ENCODE results near the gene TXNIP. TPM values are rescaled to one million over a fixed set of nuclear protein-coding genes. Genes with fewer than 3 reads are reported as not detected.

The TXNIP gene
- polyA plus RNA-seq, 1 of the 3 experiments (the other 2 are of a cell fraction), result 44.6 TPM

DNA sequence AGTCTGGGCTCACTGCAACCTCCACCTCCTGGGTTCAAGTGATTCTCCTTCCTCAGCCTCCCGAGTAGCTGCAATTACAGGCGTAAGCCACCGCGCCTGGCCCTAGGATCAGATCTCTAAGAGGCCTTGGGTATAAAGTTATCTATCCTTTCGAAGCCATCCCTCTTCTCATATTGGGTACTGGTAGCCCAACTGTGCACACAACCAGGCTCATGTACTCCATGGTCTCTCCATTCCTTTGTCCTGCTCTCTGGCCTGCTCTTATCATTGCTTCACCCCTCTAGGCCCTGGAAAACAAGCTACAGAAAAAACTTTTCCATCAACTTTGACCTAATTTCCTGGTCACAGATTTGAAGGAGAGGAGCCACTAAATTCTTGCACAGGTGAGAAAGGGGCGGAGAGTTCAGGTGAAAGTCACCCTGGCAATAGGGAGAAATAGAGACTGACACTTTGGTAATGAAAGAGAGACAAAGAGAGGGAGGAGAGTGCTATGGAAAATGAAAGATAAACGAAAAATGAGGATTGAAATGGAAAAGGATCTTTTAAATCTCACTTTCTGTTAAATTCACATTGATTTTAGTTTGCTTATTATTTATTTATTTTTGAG, 6.0 kb downstream of the TXNIP start (continued):
- TF ChIP-seq, protein P1, sequence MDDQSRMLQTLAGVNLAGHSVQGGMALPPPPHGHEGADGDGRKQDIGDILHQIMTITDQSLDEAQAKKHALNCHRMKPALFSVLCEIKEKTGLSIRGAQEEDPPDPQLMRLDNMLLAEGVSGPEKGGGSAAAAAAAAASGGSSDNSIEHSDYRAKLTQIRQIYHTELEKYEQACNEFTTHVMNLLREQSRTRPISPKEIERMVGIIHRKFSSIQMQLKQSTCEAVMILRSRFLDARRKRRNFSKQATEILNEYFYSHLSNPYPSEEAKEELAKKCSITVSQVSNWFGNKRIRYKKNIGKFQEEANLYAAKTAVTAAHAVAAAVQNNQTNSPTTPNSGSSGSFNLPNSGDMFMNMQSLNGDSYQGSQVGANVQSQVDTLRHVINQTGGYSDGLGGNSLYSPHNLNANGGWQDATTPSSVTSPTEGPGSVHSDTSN (IDR thresholded peaks at IDR 0.05), result no peak

DNA sequence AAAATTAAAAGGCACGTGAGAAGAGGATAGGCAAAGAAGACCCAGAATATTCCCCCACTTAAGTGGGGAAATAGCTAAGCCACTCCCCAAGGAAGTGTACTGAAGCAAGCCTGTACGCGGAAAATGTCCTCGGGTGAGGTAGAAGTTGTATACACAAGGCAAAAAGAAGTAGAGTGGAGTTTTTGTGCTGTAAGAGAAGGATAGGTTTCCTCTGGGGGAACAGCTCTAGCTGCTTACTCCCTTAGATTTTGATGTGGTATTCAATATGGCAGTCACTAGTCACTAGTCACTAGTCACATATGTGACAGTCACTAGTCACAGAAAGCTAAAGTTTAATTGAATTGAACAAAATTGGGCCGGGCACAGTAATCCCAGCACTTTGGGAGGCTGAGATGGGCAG, 7.6 kb downstream of the TXNIP start:
- Histone ChIP-seq H3K79me2 (ENCODE audit: insufficient read depth) (peaks cover 10% of the 10 kb centered on the region; the same call in 1 of the 2 replicates), H3K9me2 (no peaks in the 10 kb centered on the region), H3K36me3 (replicated peaks in 1 of 2; ENCODE audit: control insufficient read depth in 1 of 2, insufficient read depth in 2 of 2, low read length in 1 of 2) (peaks cover 17 to 18% of the 10 kb centered on the region in 2 experiments), H4K20me1 (ENCODE audit: insufficient read depth) (peaks cover 14% of the 10 kb centered on the region), H3K9me3 (no peaks in the 10 kb centered on the region), H3K27me3 (ENCODE audit: insufficient read depth) (no peaks in the 10 kb centered on the region), H3K27ac (ENCODE audit: low read depth in 2 of 2, low read length in 1 of 2) (no peak overlapping the region), H3K4me3 (ENCODE audit: low read depth in 2 of 2, low read length in 1 of 2) (no peak overlapping the region), H3F3A (replicated peaks; ENCODE audit: insufficient read depth) (peaks cover 23% of the 10 kb centered on the region), H2AFZ (ENCODE audit: low read depth) (no peak overlapping the region), H3K4me1 (ENCODE audit: control insufficient read depth in 1 of 2, insufficient read depth in 2 of 2, low read depth in 1 of 2, low read length in 1 of 2) (peaks cover 16 to 26% of the 10 kb centered on the region in 2 experiments), H3K4me2 (no peak overlapping the region), H3K9ac (no peak overlapping the region)
- no peak for DNase-seq
- TF ChIP-seq TAF1 (IDR thresholded peaks at IDR 0.05; ENCODE audit: borderline replicate concordance, low read depth, low read length) (no peak), FOSL2 (IDR thresholded peaks at IDR 0.05; ENCODE audit: borderline replicate concordance, low read depth) (no peak), YY1 (IDR thresholded peaks at IDR 0.05; ENCODE audit: low read depth) (no peak)
- ChIA-PET CTCF (interaction anchor here (1.1 to 10.6 kb wide), 3 partner anchors 11 to 62 kb away, joined by 4 to 99 read pairs (median 6); no protein-coding TSS in a partner anchor), POLR2A (interaction anchor here (1.1 kb wide), 1 partner anchor 8 kb away, joined by 3 read pairs; no protein-coding TSS in a partner anchor)
- 94% methylated on average over 5 of the region's 5 CpGs for WGBS (ENCODE audit: low lambda C conversion rate)

DNA sequence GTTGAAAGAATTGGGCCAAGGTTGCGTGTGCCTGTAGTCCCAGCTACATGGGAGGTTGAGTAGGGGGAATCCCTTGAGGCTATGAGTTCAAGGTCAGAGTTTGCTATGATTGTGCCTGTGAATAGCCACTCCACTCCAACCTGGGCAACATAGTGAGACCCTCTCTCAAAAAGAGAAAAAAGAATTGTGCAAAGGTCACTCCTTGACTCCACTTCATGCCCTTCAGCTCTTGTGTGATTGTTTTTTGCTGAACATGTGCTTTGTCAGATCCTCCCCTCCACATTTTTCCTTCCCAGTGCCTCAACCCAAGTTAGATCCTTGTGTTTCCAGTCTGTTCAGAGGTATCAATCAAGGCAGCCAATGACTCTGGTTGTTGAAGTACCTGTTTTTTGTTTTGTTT, 8.5 kb downstream of the TXNIP start:
- no peak for TF ChIP-seq RFX5 (IDR thresholded peaks at IDR 0.05; ENCODE audit: low read length)
- TF ChIP-seq GABPA (IDR thresholded peaks at IDR 0.05; ENCODE audit: low read depth), result no peak
- TF ChIP-seq POLR2AphosphoS5 (IDR thresholded peaks at IDR 0.05; ENCODE audit: low read depth, low read length), result no peak
- no peak for TF ChIP-seq FOXJ3 (CRISPR knock-in tag; IDR thresholded peaks at IDR 0.05)
- TF ChIP-seq, protein P2, sequence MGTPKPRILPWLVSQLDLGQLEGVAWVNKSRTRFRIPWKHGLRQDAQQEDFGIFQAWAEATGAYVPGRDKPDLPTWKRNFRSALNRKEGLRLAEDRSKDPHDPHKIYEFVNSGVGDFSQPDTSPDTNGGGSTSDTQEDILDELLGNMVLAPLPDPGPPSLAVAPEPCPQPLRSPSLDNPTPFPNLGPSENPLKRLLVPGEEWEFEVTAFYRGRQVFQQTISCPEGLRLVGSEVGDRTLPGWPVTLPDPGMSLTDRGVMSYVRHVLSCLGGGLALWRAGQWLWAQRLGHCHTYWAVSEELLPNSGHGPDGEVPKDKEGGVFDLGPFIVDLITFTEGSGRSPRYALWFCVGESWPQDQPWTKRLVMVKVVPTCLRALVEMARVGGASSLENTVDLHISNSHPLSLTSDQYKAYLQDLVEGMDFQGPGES (IDR thresholded peaks at IDR 0.05; ENCODE audit: low read depth, low read length), result no peak
- WGBS (ENCODE audit: low lambda C conversion rate), result 100% methylated on average over 1 of the region's 1 CpG
- ChIA-PET CTCF (interaction anchor here (1.2 to 10.6 kb wide), 4 partner anchors 10 to 61 kb away, joined by 3 to 99 read pairs (median 8); no protein-coding TSS in a partner anchor), POLR2A (no interaction called here)
- no peak overlapping the region for H2AFZ ChIP-seq (ENCODE audit: low read depth)
- H3K79me2 ChIP-seq (ENCODE audit: insufficient read depth), result peaks cover 2% of the 10 kb centered on the region; the same call in 1 of the 2 replicates
- H3K9ac ChIP-seq, result no peak overlapping the region
- H3K36me3 ChIP-seq (replicated peaks in 1 of 2; ENCODE audit: control insufficient read depth in 1 of 2, insufficient read depth in 2 of 2, low read length in 1 of 2), result peaks cover 8 to 9% of the 10 kb centered on the region in 2 experiments
- H3F3A ChIP-seq (replicated peaks; ENCODE audit: insufficient read depth), result peaks cover 15% of the 10 kb centered on the region
- no peaks in the 10 kb centered on the region for H3K9me3 ChIP-seq
- peaks cover 5% of the 10 kb centered on the region for H4K20me1 ChIP-seq (ENCODE audit: insufficient read depth)
- no peak overlapping the region for H3K27ac ChIP-seq (ENCODE audit: low read depth in 2 of 2, low read length in 1 of 2)
- H3K4me1 ChIP-seq (ENCODE audit: control insufficient read depth in 1 of 2, insufficient read depth in 2 of 2, low read depth in 1 of 2, low read length in 1 of 2), result peaks cover 8 to 23% of the 10 kb centered on the region in 2 experiments
- no peaks in the 10 kb centered on the region for H3K27me3 ChIP-seq (ENCODE audit: insufficient read depth)
- H3K4me2 ChIP-seq, result no peak overlapping the region
- no peaks in the 10 kb centered on the region for H3K9me2 ChIP-seq
- DNase-seq, result no peak
- H3K4me3 ChIP-seq (ENCODE audit: low read depth in 2 of 2, low read length in 1 of 2), result no peak overlapping the region
